PFSK-1 (cell line): ENCODE measurements around the gene TMEM52.

Source experiments
- POLR2AphosphoS5 ChIP-seq: IDR thresholded peaks from 2 replicates; pipeline ENCODE4 v1.6.1; 2012; ENCODE audit warnings: low read depth, mild to moderate bottlenecking, control low read depth, low read length, moderate library complexity
- REST ChIP-seq, 2 experiments: IDR thresholded peaks; 2 replicates each; pipeline versions ENCODE4 v1.6.1 to v1.8.0; 2011 to 2012; ENCODE audit warnings: low read depth in 2 of 2, low read length in 2 of 2, control low read depth in 1 of 2, inconsistent platforms in 1 of 2, mild to moderate bottlenecking in 1 of 2, moderate library complexity in 1 of 2; ENCODE audit not compliant: insufficient read depth in 1 of 2
- SIN3A ChIP-seq: IDR thresholded peaks from 2 replicates; pipeline ENCODE4 v1.6.1; 2012; ENCODE audit warnings: mild to moderate bottlenecking, low read length, moderate library complexity, borderline replicate concordance; ENCODE audit not compliant: insufficient read depth
- TAF1 ChIP-seq: IDR thresholded peaks from 2 replicates; pipeline ENCODE4 v1.6.1; 2012; ENCODE audit warnings: low read length, control low read depth, borderline replicate concordance; ENCODE audit not compliant: insufficient read depth

- TF ChIP-seq REST (IDR thresholded peaks at IDR 0.05; ENCODE audit: insufficient read depth in 1 of 2, low read depth in 2 of 2, low read length in 2 of 2) (no peak), POLR2AphosphoS5 (no peak), SIN3A (no peak), TAF1 (no peak)
Measured at GRCh38 chr1:1892079-1892762, 26.9 kb downstream of the TMEM52 start.
